Measurements from ENCODE around the gene MEF2A. TPM values are rescaled to one million over a fixed set of nuclear protein-coding genes. Genes with fewer than 3 reads are reported as not detected.

MEF2A gene
- total and polyA plus RNA-seq, 9 of the 15 experiments (the other 6 are each of a cell fraction or from before 2014, with no cell fraction given) = 1.6 to 18.7 (median 8.7) TPM

DNA sequence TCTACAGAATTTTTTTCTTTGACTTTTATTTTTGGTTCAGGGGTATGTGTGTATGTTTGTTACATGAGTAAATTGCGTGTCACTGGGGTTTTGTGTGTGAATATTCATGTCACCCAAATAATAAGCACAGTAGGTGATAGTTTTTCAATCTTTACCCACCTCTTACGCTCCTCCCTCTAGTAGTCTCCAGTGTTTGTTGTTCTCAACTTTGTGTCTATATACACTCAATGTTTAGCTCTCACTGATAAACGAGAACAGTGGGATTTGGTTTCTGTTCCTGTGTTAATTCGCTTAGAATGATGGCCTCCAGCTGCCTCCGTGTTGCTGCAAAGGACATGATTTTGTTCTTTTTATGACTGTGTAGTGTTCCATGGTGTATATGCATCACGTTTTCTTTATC lies 54.4 kb downstream of the MEF2A start:
- no peaks in the 10 kb centered on the region for H4K20me1 ChIP-seq (replicated peaks; ENCODE audit: control insufficient read depth, insufficient read depth, low read length)
- no peaks in the 10 kb centered on the region; the same call in 2 of the 3 replicates for H3K79me2 ChIP-seq (ENCODE audit: control insufficient read depth, insufficient read depth, low read length)
- TF ChIP-seq TRIM24 (IDR thresholded peaks at IDR 0.05) (no peak), ZFX (CRISPR knock-in tag; IDR thresholded peaks at IDR 0.05) (no peak), MEF2D (tag; conservative IDR thresholded peaks at IDR 0.05; ENCODE audit: low read depth) (no peak), OTX1 (CRISPR knock-in tag; IDR thresholded peaks at IDR 0.05) (no peak), ZNF197 (CRISPR knock-in tag; IDR thresholded peaks at IDR 0.05; ENCODE audit: low read depth) (no peak), ARID1B (IDR thresholded peaks at IDR 0.05) (no peak), ZNF561 (CRISPR knock-in tag; conservative IDR thresholded peaks at IDR 0.05) (no peak), ZZZ3 (IDR thresholded peaks at IDR 0.05) (no peak), TFAM (CRISPR knock-in tag; conservative IDR thresholded peaks at IDR 0.05) (no peak), RBFOX2 (IDR thresholded peaks at IDR 0.05; ENCODE audit: low read depth, low read length) (no peak), RBM15 (IDR thresholded peaks at IDR 0.05; ENCODE audit: insufficient read depth, low read length) (no peak), CEBPB (tag; IDR thresholded peaks at IDR 0.05) (no peak), NCOA2 (IDR thresholded peaks at IDR 0.05; ENCODE audit: partially characterized antibody in 2 of 2) (no peak)
- TF ChIP-seq, protein P1, sequence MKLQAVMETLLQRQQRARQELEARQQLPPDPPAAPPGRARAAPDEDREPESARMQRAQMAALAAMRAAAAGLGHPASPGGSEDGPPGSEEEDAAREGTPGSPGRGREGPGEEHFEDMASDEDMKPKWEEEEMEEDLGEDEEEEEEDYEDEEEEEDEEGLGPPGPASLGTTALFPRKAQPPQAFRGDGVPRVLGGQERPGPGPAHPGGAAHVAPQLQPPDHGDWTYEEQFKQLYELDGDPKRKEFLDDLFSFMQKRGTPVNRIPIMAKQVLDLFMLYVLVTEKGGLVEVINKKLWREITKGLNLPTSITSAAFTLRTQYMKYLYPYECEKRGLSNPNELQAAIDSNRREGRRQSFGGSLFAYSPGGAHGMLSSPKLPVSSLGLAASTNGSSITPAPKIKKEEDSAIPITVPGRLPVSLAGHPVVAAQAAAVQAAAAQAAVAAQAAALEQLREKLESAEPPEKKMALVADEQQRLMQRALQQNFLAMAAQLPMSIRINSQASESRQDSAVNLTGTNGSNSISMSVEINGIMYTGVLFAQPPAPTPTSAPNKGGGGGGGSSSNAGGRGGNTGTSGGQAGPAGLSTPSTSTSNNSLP (IDR thresholded peaks at IDR 0.05; ENCODE audit: borderline replicate concordance, low read depth, low read length) = no peak
- TF ChIP-seq, protein P2, sequence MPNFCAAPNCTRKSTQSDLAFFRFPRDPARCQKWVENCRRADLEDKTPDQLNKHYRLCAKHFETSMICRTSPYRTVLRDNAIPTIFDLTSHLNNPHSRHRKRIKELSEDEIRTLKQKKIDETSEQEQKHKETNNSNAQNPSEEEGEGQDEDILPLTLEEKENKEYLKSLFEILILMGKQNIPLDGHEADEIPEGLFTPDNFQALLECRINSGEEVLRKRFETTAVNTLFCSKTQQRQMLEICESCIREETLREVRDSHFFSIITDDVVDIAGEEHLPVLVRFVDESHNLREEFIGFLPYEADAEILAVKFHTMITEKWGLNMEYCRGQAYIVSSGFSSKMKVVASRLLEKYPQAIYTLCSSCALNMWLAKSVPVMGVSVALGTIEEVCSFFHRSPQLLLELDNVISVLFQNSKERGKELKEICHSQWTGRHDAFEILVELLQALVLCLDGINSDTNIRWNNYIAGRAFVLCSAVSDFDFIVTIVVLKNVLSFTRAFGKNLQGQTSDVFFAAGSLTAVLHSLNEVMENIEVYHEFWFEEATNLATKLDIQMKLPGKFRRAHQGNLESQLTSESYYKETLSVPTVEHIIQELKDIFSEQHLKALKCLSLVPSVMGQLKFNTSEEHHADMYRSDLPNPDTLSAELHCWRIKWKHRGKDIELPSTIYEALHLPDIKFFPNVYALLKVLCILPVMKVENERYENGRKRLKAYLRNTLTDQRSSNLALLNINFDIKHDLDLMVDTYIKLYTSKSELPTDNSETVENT (CRISPR knock-in tag; IDR thresholded peaks at IDR 0.05) = no peak
- WGBS (ENCODE audit: insufficient coverage, low coverage, missing lambda C conversion rate) = 16% methylated on average over 6 of the region's 6 CpGs
- ATAC-seq = no peak
- H3K36me3 ChIP-seq (ENCODE audit: control insufficient read depth, insufficient read depth, low read length) = no peaks in the 10 kb centered on the region
- in situ Hi-C loops (cut with MboI) (no loop called here), intact Hi-C loops (cut with micrococcal nuclease) (no loop called here)
- peaks cover 3% of the 10 kb centered on the region; the same call in 1 of the 2 replicates for H3K9me3 ChIP-seq (replicated peaks; ENCODE audit: control insufficient read depth, insufficient read depth, low read depth, low read length)
- no peak overlapping the region for H2AFZ ChIP-seq (ENCODE audit: low read depth, low read length)
- ChIA-PET CTCF (ENCODE audit: low intra/inter-chr PET ratio) (no interaction called here), POLR2A (no interaction called here)
- no peaks in the 10 kb centered on the region for H3K9me1 ChIP-seq (ENCODE audit: control insufficient read depth, insufficient read depth, low read length)
- no TSS peak for BruUV-seq (replicated peaks)
- no peak overlapping the region for H3K9ac ChIP-seq (ENCODE audit: insufficient read depth in 1 of 2, low read depth in 2 of 2, low read length in 2 of 2)
- no peak overlapping the region for H3K4me3 ChIP-seq
- DNase-seq (ENCODE audit: extremely low read depth in 1 of 4, low spot score in 3 of 4) = no peak
- H3K4me1 ChIP-seq (replicated peaks in 1 of 2; ENCODE audit: control insufficient read depth in 2 of 2, insufficient read depth in 2 of 2, low read length in 2 of 2) = no peaks in the 10 kb centered on the region
- H3K4me2 ChIP-seq (ENCODE audit: insufficient read depth, low read length) = no peak overlapping the region
- H3K27ac ChIP-seq (ENCODE audit: extremely low read depth, low read depth, low read length) = no peak overlapping the region
- H3K27me3 ChIP-seq (ENCODE audit: control insufficient read depth in 2 of 2, insufficient read depth in 2 of 2, low read length in 2 of 2) = no peaks in the 10 kb centered on the region
- no peak for FAIRE-seq

Data from K562 (cell line).